A673 (cell line): Measurements from ENCODE around the gene WEE2.

Experiments
- CTCF ChIP-seq: fragments of 300-800, 200-600 bp; sonication (generic); conservative IDR thresholded peaks from 2 replicates; pipeline ENCODE4 v1.5.1; 2017; ENCODE audit warnings: low read depth, mild to moderate bottlenecking, antibody characterized with exemption, low read length, moderate library complexity, mixed read lengths
- EZH2 ChIP-seq: fragments of 200-600 bp; sonication (generic); IDR thresholded peaks from 2 replicates; pipeline ENCODE4 v1.6.1; 2017; ENCODE audit warnings: borderline replicate concordance, low read depth, mild to moderate bottlenecking, mixed read lengths, antibody characterized with exemption, low read length; ENCODE audit not compliant: poor library complexity, severe bottlenecking

- TF ChIP-seq CTCF, result no peak
- TF ChIP-seq EZH2, result no peak
Observed at GRCh38 chr7:141691961-141692360, 16.2 kb upstream of the WEE2 start.
